GM19025 (cell line): ENCODE results near the gene LRIF1.
"Not testable (repeated sequence)": the region's sequence is repeated elsewhere in the genome, so short reads cannot be mapped to it uniquely, and the experiment has no call there.

Experiments
- ATAC-seq: cut with Tn5 transposase; IDR thresholded peaks from one replicate; pipeline ENCODE4 v1.9.1; 2021; ENCODE audit warnings: mild to moderate bottlenecking, low read depth, moderate library complexity; ENCODE audit not compliant: unreplicated experiment

LRIF1 gene, protein sequence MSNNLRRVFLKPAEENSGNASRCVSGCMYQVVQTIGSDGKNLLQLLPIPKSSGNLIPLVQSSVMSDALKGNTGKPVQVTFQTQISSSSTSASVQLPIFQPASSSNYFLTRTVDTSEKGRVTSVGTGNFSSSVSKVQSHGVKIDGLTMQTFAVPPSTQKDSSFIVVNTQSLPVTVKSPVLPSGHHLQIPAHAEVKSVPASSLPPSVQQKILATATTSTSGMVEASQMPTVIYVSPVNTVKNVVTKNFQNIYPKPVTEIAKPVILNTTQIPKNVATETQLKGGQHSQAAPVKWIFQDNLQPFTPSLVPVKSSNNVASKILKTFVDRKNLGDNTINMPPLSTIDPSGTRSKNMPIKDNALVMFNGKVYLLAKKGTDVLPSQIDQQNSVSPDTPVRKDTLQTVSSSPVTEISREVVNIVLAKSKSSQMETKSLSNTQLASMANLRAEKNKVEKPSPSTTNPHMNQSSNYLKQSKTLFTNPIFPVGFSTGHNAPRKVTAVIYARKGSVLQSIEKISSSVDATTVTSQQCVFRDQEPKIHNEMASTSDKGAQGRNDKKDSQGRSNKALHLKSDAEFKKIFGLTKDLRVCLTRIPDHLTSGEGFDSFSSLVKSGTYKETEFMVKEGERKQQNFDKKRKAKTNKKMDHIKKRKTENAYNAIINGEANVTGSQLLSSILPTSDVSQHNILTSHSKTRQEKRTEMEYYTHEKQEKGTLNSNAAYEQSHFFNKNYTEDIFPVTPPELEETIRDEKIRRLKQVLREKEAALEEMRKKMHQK

DNA sequence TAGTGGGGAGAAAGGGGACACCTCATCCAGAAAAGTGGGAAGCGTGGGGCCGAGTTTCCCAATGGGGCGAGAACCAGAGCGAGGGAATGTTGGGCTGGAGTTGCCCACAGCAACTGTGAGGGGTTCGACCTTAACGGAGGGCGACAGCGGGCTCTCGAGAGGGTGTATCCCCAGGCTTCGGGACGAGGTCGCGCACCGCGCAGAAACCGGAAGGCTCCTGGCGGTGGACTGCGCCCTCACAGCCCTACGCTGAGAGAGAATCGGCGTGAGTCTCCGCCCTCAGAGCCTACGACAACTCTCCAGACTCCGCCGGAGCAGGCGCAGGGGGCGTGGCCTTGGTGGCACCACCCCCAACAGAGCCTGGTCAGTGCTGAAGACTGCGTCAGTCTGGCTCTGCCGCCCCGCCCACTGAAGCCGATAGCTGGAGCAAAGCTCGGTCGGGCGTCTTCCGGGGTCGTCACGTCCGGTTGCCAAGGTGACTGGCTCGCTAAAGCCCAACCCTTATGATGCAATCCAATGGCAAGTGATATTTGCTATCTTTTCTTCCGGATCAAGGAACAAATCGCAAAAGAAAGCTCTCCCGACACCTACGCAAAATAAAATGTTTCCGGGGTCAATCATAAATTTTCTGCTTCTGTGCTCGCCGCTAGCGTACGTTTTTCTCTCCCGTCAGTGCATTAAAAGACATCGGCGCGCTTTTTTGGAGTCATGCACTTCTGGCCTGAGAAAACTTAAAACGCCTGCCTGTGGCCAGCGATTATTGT, at the start of gene LRIF1:
Gene LRIF1 (minus strand): TSS at position 232 of the 764 bp plus-strand sequence. CDS start 234 bp downstream, outside the sequence.
- ATAC-seq = peak; percentile 96

DNA sequence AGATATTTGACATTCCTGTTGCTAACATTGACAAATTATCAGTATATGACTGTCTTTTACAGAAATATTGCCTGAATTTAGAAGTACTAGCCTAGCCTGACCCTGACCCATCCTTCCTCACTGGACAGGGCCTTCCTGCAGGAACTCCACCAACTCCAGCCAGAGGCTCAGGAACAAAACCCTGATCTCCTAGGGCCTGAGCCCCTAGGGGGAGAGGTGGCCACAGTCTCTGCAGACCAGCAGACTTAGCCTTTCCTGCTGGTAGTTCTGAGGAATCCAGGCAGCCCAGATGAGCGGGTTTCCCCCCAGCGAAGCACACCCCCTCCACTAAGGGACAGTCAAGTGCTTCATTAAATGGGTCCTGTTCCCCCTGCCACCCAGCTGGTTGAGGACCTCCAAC, 44.3 kb upstream of the LRIF1 start:
- no peak for ATAC-seq

DNA sequence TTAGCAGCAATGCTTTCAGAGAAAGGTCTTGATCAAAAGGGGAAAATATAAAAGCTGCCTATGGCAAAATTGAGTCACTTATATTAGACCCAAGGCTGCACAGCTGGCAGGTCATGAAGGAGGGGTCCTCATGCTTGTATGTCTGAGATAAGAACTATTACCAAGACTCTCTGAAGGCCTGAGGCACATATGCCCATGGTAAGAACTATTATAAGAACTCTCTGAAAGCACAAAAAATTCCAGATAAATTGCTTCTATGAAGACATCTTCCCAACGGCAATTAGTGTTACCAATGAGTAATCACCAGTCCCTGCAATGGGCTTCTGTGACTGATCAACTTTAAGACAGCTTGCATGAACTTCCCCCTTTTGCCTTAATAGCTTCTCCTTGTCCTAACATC, 42.8 kb upstream of the LRIF1 start:
- no peak for ATAC-seq

DNA sequence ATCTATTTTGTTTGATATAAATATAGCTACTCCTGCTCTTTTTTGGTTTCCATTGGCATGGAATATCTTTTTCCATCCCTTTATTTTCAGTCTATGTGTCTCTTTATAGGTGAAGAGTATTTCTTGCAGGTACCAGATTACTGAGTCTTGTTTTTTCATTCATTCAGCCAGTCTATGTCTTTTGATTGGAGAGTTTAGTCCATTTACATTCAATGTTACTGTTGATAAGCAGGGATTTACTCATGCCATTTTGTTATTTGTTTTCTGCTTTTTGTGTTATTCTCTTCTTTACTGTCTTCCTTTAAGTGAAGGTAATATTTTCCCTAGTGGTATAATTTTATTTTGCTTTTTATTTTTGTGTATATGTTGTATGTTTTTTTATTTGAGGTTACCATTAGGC, 35.9 kb upstream of the LRIF1 start:
- not testable (repeated sequence) for ATAC-seq

DNA sequence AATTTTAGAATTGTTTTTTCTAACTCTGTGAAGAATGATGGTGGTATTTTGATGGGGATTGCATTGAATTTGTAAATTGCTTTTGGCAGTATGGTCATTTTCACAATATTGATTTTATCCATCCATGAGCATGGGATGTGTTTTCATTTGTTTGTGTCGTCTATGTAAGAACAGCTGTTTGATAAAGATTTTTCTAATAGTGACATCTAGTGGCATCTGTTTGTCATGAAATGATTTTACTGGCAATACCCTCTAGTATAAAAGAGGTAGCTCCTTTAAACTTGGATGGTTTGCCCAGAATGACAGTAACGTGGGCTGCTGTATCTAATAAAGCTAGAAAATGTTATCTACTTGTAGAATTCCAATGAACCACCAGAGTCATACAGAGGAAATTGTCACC, 28.6 kb upstream of the LRIF1 start:
- not testable (repeated sequence) for ATAC-seq

DNA sequence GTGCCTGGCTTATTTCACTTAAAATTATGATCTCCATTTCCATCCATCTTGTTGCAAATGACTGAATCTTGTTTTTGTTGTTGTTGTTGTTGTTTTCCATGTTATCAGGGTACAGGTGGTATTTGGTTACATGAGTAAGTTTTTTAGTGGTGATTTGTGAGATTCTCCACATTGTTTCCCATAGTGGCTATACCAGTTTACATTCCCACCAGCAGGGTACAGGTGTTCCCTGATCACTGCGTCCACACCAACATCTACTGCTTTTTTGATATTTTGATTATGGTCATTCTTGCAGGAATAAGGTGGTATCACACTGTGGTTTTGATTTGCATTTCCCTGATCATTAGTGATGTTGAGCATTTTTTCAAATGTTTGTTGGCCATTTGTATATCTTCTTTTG, 27.6 kb upstream of the LRIF1 start:
- not testable (repeated sequence) for ATAC-seq

DNA sequence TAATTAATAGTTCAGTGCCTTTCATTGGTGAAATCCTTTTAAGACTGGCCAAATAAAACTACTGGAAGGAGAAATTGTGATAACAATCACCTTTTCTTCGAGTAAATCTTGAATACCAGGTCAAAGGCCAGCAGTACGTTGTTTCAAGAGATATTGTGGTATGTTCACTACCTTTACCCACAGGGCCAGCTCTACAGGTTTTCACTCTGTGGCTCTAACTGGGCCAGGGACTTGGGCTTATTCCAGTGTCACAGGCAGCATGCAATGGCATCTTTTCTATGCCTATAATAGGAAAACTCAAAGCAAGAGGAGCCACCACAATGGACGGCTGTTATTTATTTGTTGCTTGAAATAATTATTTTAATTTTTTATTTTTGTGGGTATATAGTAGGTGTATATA, 26.8 kb upstream of the LRIF1 start:
- no peak for ATAC-seq

DNA sequence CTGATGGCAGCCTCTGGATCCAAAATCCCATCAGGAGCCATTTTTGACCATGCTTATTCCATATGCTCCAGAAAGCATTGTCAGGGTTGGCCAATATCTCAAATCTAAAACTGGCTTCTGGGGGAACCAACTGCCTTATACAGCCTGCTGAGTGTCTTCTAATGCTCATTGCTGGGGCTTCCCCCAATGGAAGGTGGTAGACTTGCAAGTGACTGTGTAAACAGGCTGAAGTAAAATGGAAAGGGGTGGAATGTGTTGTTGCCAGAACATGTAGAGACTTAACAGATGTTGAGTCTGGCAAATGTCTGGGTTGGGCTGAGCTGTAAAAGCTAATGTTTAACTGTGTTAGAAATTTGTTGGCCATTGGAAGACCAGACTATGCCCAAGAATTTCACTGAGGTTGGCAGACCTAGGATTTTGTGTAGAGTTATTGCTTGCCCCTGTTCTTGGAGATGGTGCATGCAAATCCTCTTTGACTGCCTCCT, 22.7 kb upstream of the LRIF1 start:
- ATAC-seq = no peak

DNA sequence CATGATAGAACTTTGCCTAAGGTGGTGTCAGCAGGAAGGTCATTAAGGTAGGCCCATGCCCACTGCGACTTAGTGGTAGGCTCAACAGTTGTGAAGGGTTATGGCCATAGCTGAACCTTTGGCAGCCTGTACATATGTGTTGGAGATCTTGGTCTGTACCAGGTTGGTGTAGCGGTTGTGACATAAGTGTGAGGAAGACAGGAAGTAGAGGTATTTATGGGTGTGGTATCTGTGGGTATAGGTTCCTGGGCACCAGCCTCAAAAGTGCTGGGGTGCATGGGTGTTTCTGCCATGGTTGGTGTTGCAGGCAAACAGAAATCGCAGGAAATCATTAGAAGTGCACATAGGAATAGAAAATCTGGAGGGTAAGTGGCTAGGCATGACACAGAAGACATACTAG, 18.6 kb upstream of the LRIF1 start:
- ATAC-seq = no peak

DNA sequence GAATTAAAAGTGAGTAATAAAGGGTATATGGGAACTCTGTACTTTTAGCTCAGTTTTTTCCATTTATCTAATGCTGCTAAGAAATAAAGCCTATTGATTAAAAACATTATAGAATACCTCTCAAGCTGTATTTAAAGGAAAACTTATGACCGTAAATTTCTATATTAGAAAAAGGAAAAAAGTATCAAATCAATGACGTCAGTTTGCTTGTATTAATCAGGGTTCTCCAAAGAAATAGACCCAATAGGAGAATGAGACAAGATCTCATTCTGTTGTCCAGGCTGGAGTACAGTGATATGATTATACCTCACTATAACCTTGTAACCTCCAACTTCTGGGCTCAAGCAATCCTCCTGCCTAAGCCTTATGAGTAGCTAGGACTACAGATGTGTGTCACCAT, 15.4 kb upstream of the LRIF1 start:
- ATAC-seq = no peak

DNA sequence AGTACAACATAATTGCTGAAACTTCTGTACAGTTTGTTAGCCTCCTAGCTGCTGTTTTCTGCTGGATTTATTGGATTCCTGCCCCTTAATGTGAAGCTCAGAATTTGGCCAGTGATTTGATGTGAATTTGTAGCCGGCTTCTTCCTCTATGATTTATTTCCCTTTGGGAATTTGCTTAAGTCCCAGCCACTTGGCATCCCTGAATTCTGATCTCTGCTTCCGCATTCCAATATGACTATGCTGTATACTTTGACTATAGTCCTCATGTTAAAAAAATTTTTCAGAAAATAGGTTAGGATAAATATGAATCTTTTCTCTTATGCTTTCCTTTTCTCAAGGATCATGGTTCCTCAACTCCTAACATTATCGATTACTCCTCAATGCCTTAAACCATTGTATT, 12.4 kb upstream of the LRIF1 start:
- no peak for ATAC-seq

DNA sequence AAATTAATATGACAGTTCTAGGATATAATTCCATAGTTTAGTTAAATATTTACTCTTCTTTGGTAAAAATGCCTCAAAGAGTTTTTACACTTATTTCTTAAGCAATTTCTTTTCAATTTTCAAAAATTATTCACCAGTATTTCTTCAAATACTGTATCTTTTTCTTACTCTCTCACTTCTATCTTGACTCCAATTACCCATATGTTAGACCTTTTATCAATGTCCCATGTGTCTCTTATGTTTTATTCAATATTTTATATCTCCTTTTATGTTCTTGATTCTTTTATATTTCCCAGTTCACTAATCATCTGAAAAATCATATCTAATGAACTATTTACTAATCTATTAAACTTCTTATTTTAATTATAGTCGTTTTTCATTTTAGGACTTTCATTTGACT, 11.5 kb upstream of the LRIF1 start:
- ATAC-seq = no peak

DNA sequence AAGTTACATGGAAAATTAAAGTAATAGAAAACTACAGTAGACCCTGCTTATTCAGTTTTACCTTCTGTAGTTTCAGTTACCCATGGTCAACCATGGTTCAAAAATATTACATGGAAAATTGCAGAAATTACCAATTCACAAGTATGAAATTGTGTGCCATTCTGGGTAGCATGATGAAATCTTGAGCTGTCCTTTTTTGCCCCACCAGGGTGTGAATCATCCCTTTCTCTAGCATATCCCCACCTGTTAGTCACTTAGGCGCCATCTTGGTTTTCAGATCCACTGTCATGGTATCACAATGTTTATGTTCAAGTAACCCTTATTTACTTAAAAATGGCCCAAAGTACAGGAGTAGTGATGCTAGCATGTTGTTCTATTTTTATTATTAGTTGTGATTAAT, 3.5 kb upstream of the LRIF1 start:
- ATAC-seq = no peak

DNA sequence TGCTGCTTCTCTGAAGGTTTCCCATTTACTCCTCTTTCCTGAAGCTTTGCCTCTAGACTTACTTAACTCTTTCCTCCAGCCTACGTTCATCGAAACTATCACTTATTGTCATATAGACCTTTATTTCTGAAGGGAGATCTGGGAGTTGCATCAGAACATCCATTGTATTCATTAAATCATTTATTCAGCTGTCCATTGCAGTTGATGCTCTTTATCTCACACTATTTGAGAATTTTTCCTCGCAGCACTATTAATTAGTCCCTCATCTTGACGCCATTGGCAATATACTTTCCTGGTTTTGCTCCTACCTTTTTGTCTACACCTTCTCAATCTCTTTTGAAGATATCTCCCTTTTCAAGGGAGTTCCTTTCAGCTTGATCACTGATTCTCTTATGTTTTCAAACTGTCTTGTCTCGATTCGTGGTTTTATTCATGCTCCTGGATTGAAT, 757 bp upstream of the LRIF1 start:
- no peak for ATAC-seq

DNA sequence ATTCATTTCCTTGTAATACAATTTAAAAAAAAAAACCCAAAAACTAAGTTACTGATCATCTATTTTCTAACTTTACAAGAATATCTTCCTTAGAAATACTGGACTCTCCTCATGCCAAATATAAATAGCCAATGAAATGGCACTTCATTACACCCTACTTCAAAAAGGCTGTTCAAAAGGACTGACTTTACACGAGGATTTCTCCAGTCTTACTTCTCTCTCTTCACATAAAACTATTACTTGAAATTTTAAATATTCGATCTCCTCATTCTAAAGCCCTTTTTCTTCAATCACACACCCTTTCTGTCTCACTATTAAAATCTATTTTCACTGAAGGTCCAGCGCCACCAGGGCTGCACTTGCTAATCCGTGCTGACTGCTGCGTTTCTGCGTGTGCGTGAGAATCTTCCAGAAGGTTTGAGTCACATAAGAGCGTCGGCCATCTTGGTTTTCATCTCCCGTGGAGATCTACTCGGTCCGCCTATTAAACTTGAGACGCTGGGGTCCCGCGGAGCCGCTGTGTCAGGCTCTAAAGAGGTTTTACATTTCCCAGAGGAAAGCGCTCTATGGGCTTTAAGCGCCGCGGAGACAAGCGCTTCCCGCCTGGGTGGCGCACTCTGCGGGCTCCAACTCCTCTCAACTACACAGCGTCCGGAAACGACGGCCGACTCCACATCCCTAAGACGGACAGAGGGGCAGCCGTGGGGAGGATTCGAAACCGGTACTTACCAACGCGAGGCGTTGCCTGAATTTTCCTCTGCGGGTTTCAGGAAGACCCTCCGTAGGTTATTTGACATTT, 631 bp downstream of the LRIF1 start:
- ATAC-seq = peak; percentile 19

DNA sequence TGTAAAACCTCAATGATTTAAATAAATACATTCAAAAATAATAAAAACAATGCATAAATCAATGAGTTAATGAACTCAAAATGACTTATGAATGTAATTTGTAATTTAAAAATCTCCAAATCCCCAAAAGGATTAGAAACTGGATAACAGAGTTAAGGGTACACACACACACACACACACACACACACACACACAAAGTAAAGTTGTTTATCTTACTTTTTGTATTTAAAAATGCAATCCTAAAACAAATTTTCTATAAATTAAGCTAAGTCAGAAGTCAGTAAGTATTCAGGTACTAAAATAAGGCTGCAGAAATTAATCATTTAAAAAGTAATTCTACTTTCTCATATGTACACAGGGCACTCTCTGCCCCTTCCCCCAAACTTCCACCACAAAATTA, 1.8 kb downstream of the LRIF1 start:
- ATAC-seq = no peak

DNA sequence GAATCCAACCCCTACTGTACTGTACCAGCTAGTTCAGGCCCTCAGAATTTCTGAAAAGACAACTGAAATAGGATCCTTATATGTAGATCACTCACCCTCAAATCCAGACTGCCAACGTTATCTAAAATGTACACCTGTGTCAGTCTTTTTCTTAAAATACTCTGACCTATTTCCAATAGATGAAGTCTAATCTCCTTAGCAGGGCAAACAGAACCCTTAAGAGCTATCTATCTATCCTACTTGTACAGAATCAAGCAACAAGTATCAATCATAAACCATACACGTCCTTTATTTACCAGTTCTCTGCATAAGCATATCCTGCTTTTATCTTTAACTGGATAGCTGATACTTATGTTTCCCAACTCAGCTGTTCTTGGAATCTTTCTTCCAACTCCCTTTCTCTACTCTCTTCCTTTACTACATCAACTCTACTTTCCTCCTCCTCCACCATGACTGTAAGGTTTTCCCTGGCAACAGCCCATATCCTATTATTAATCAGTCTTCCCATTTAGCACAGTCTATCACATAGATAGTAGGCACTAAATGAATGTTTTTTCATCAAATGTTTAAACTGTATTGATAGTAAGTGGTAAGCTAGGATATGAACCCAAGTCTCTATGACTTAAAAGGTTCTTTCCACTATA, 2.8 kb downstream of the LRIF1 start:
- ATAC-seq = no peak

DNA sequence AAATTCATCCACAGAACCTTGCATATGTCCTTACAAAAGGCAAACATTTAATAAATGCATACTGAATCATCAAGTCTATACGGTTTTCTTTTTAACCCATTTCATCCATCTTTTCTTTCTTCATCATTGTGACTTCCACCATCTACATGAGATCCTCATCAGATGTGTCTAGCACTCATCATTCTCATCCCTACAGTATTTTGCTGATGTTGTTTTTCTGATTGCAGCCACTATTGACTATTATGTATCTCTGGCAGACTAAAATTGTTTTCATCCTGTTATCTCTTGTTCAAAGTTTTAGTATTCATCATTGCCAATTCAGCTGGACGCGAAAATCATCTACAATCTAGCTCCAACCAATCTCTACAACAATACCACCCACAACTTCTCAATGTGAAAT, 5.9 kb downstream of the LRIF1 start:
- no peak for ATAC-seq

DNA sequence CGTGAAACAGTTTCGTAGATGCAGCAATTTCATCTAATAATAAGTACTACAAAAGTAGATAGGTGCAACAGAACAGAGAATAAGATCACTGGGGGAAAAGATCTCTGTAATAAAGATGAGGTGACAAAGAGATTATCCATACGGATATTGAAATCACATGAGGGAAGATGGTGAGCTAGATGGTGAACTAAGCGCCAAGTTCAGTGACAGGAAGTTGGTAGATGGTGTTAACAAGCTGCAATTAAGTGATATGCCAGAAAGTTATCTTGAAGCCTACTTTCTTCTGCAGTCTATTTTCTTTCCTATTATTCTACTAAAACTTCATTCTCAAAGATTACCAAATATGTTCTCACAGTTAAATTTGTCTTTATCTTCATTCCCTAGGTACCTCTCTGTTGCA, 7.1 kb downstream of the LRIF1 start:
- no peak for ATAC-seq

DNA sequence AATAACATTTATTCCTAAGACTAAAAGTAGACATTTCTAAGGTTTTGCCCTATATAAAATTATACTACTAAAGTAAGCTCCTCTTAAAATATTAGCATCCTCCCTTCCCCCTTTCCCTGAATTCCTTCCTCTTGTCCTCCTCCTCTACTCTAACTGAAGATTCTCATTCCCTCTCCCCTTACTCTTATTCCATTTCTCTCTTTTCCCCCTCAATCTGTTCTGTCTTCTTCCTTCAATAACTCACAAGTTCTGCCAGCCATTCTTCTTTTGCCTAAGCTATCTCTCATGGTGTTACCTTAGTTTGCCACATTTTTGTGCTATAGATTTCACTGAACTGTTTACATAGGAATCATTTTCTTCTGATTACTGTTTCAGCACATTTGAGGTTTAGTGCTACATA, 10.7 kb downstream of the LRIF1 start:
- no peak for ATAC-seq
